SK-N-SH (cell line): ENCODE data around the gene STAT6. TPM values are rescaled to one million over a fixed set of nuclear protein-coding genes. Genes with fewer than 3 reads are reported as not detected.
A peak's percentile ranks its signal among the peaks of the same experiment; 100 is the strongest.

Experiments used
- CTCF ChIA-PET: fragments of 300-600, 350-600 bp; formaldehyde crosslinking; extraction: SDS; loops from one replicate; lab custom pipeline; 2021; lab: Yijun Ruan, JAX
- POLR2A ChIA-PET: fragments of 350-600 bp; sonication (Branson Sonifier 250); formaldehyde crosslinking; extraction: SDS; loops from one replicate; lab custom pipeline; 2020; ENCODE audit warnings: antibody characterized with exemption, inconsistent platforms; lab: Yijun Ruan, JAX
- DNase-seq: peaks from one replicate; pipeline ENCODE4 v3.0.0; 2012
- H2AFZ ChIP-seq: fragments of 200-600 bp; sonication (generic); 2 replicates; pipeline ENCODE4 v1.8.1; 2016; ENCODE audit warnings: antibody characterized with exemption, mild to moderate bottlenecking, low read depth
- H3F3A ChIP-seq: fragments of 200-600 bp; sonication (generic); replicated peaks from 2 replicates; pipeline ENCODE3; 2016; ENCODE audit warnings: antibody characterized with exemption, mild to moderate bottlenecking; ENCODE audit not compliant: insufficient read depth
- H3K27ac ChIP-seq, 2 experiments: fragments of 200-500 bp in 1 of 2; fragments of 200-600 bp in 1 of 2; sonication (Bioruptor generic) in 1 of 2; sonication (generic), shearing (Covaris generic) in 1 of 2; 2 replicates each; pipeline versions ENCODE4 v1.5.1 to v1.6.1; 2014 to 2016; ENCODE audit warnings: low read depth in 2 of 2, inconsistent platforms in 1 of 2, low read length in 1 of 2, mild to moderate bottlenecking in 1 of 2, mixed read lengths in 1 of 2
- H3K27me3 ChIP-seq: fragments of 200-600 bp; sonication (generic), shearing (Covaris generic); 2 replicates; pipeline ENCODE4 v1.6.1; 2016; ENCODE audit warnings: mixed run types; ENCODE audit not compliant: insufficient read depth
- H3K36me3 ChIP-seq, 2 experiments: fragments of 200-500 bp in 1 of 2; fragments of 200-600 bp in 1 of 2; sonication (Bioruptor generic) in 1 of 2; sonication (generic) in 1 of 2; replicated peaks in 1 of 2; 2 replicates each; pipeline versions ENCODE3 to v1.5.1; 2014 to 2016; ENCODE audit warnings: low read length in 1 of 2, mild to moderate bottlenecking in 1 of 2; ENCODE audit not compliant: insufficient read depth in 2 of 2, control insufficient read depth in 1 of 2
- H3K4me1 ChIP-seq, 2 experiments: fragments of 200-500 bp in 1 of 2; fragments of 200-600 bp in 1 of 2; sonication (Bioruptor generic) in 1 of 2; sonication (generic), shearing (Covaris generic) in 1 of 2; 2 replicates each; pipeline versions ENCODE4 v1.5.1 to v1.6.1; 2014 to 2016; ENCODE audit warnings: low read depth in 1 of 2, low read length in 1 of 2, mixed run types in 1 of 2; ENCODE audit not compliant: insufficient read depth in 2 of 2, control insufficient read depth in 1 of 2
- H3K4me2 ChIP-seq: fragments of 200-600 bp; sonication (generic), shearing (Covaris generic); 2 replicates; pipeline ENCODE4 v1.6.1; 2017; ENCODE audit warnings: mixed run types
- H3K4me3 ChIP-seq, 2 experiments: fragments of 200-500 bp in 1 of 2; fragments of 200-600 bp in 1 of 2; sonication (Bioruptor generic) in 1 of 2; sonication (generic), shearing (Covaris generic) in 1 of 2; 2 replicates each; pipeline versions ENCODE4 v1.5.1 to v1.8.1; 2014 to 2016; ENCODE audit warnings: low read depth in 2 of 2, inconsistent platforms in 1 of 2, low read length in 1 of 2, mild to moderate bottlenecking in 1 of 2, mixed read lengths in 1 of 2, moderate library complexity in 1 of 2
- H3K79me2 ChIP-seq: fragments of 200-600 bp; sonication (generic); 2 replicates; pipeline ENCODE4 v1.8.1; 2017; ENCODE audit warnings: mild to moderate bottlenecking; ENCODE audit not compliant: insufficient read depth
- H3K9ac ChIP-seq: fragments of 200-600 bp; sonication (generic); 2 replicates; pipeline ENCODE4 v1.6.1; 2017; ENCODE audit warnings: mixed run types
- H3K9me2 ChIP-seq: fragments of 200-600 bp; sonication (generic); 2 replicates; pipeline ENCODE4 v1.6.1; 2017; ENCODE audit warnings: mixed run types
- H3K9me3 ChIP-seq: fragments of 200-600 bp; sonication (generic); 2 replicates; pipeline ENCODE4 v1.6.1; 2017; ENCODE audit warnings: mixed run types, mild to moderate bottlenecking, moderate library complexity
- H4K20me1 ChIP-seq: fragments of 200-600 bp; sonication (generic); 2 replicates; pipeline ENCODE4 v1.6.1; 2017; ENCODE audit warnings: mild to moderate bottlenecking, mixed run types; ENCODE audit not compliant: insufficient read depth
- ELF1 ChIP-seq: IDR thresholded peaks from 2 replicates; pipeline ENCODE4 v1.4.0; 2012
- EP300 ChIP-seq, 2 experiments: IDR thresholded peaks; 2 replicates each; pipeline versions ENCODE4 v1.4.0 to v1.6.1; 2012; ENCODE audit warnings: borderline replicate concordance in 1 of 2, low read depth in 1 of 2, low read length in 1 of 2
- FOSL2 ChIP-seq: IDR thresholded peaks from 2 replicates; pipeline ENCODE4 v1.4.0; 2012; ENCODE audit warnings: low read depth, mild to moderate bottlenecking, moderate library complexity, borderline replicate concordance
- GATA2 ChIP-seq: sonication (generic); formaldehyde crosslinking; IDR thresholded peaks from 2 replicates; pipeline ENCODE4 v1.5.0; 2020; ENCODE audit warnings: mild to moderate bottlenecking, missing genetic modification reagents
- JUND ChIP-seq: IDR thresholded peaks from 2 replicates; pipeline ENCODE4 v1.4.0; 2012
- MEF2A ChIP-seq: IDR thresholded peaks from 2 replicates; pipeline ENCODE4 v1.4.0; 2012; ENCODE audit warnings: low read depth, borderline replicate concordance
- MXI1 ChIP-seq: IDR thresholded peaks from 2 replicates; pipeline ENCODE4 v1.6.1; 2012; ENCODE audit warnings: mild to moderate bottlenecking, low read depth, low read length, improper control_type of control experiment
- NFIC ChIP-seq: IDR thresholded peaks from 2 replicates; pipeline ENCODE4 v1.4.0; 2012; ENCODE audit warnings: borderline replicate concordance
- NRF1 ChIP-seq: IDR thresholded peaks from 2 replicates; pipeline ENCODE4 v1.6.1; 2012; ENCODE audit warnings: low read depth, mild to moderate bottlenecking, low read length
- POLR2AphosphoS5 ChIP-seq: IDR thresholded peaks from 2 replicates; pipeline ENCODE4 v1.6.1; 2012; ENCODE audit warnings: low read depth, low read length
- RAD21 ChIP-seq: IDR thresholded peaks from 2 replicates; pipeline ENCODE4 v1.6.1; 2012; ENCODE audit warnings: mild to moderate bottlenecking, low read length
- RFX5 ChIP-seq: IDR thresholded peaks from 2 replicates; pipeline ENCODE4 v1.6.1; 2012; ENCODE audit warnings: mild to moderate bottlenecking, improper control_type of control experiment, low read length
- RXRA ChIP-seq: IDR thresholded peaks from 2 replicates; pipeline ENCODE4 v1.4.0; 2012; ENCODE audit warnings: low read depth, mild to moderate bottlenecking, borderline replicate concordance
- SMC3 ChIP-seq: IDR thresholded peaks from 2 replicates; pipeline ENCODE4 v1.6.1; 2012; ENCODE audit warnings: low read depth, low read length, improper control_type of control experiment
- TAF1 ChIP-seq: IDR thresholded peaks from 2 replicates; pipeline ENCODE4 v1.6.1; 2012; ENCODE audit warnings: low read depth, mild to moderate bottlenecking, low read length, moderate library complexity, borderline replicate concordance
- TCF12 ChIP-seq: IDR thresholded peaks from 2 replicates; pipeline ENCODE4 v1.4.0; 2012
- WGBS: methylation state at CpG from one replicate; pipeline ENCODE4 v1.1.6; 2017; ENCODE audit warnings: low lambda C conversion rate; 5-methylcytosine and 5-hydroxymethylcytosine counted together
- polyA plus RNA-seq, 3 experiments: library from polyadenylated mRNA; depleted of rRNA; stranded (reverse); fragments of >200 nt; gene quantifications; 2 replicates each; pipeline ENCODE4 v1.2.3, GENCODE V29; 2012
- TF ChIP-seq, protein P1 (sequence below): IDR thresholded peaks from 2 replicates; pipeline ENCODE4 v1.4.0; 2012; ENCODE audit warnings: low read depth
- TF ChIP-seq, protein P2 (sequence below): IDR thresholded peaks from 2 replicates; pipeline ENCODE4 v1.4.0; 2012; ENCODE audit warnings: low read depth, borderline replicate concordance
- TF ChIP-seq, protein P3 (sequence below): IDR thresholded peaks from 2 replicates; pipeline ENCODE4 v1.4.0; 2012; ENCODE audit warnings: low read depth, borderline replicate concordance
- TF ChIP-seq, protein P4 (sequence below): IDR thresholded peaks from 2 replicates; pipeline ENCODE4 v1.6.1; 2012; ENCODE audit warnings: mild to moderate bottlenecking, low read depth, low read length, moderate library complexity

The STAT6 gene
- polyA plus RNA-seq, 1 of the 3 experiments (the other 2 are of a cell fraction), result 0.15 TPM

DNA sequence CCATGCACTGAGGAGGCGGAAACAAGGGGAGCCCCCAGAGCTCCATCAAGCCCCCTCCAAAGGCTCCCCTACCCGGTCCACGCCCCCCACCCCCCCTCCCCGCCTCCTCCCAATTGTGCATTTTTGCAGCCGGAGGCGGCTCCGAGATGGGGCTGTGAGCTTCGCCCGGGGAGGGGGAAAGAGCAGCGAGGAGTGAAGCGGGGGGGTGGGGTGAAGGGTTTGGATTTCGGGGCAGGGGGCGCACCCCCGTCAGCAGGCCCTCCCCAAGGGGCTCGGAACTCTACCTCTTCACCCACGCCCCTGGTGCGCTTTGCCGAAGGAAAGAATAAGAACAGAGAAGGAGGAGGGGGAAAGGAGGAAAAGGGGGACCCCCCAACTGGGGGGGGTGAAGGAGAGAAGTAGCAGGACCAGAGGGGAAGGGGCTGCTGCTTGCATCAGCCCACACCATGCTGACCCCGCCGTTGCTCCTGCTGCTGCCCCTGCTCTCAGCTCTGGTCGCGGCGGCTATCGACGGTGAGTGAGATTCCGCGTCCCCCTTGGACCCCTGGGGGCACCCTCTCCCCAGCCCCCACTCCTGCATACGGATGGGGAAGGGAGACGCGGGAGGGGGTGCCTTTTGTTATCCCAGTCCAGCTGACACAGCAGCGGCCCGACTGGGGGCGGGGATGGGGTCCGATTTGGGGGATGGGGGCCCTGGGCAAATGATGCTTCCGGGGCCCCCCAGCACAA, 17.5 kb upstream of the STAT6 start:
- Histone ChIP-seq H3K4me2 (peak overlapping the region; percentile 99), H3K36me3 (no peaks in the 10 kb centered on the region), H3K9me3 (no peaks in the 10 kb centered on the region), H3K4me3 (peak overlapping the region; percentile 87 to 96), H3K27me3 (no peaks in the 10 kb centered on the region), H4K20me1 (peaks cover 34% of the 10 kb centered on the region), H3F3A (peaks cover 5% of the 10 kb centered on the region), H3K9ac (peak overlapping the region; percentile 80), H2AFZ (peak overlapping the region; percentile 38; the same call in 1 of the 2 replicates), H3K27ac (peak overlapping the region; percentile 18 to 88; a peak in 3 of 4 replicates), H3K4me1 (peaks cover 35 to 48% of the 10 kb centered on the region in 2 experiments), H3K9me2 (no peaks in the 10 kb centered on the region), H3K79me2 (peaks cover 50% of the 10 kb centered on the region)
- TF ChIP-seq POLR2AphosphoS5 (no peak), GATA2 (no peak), JUND (no peak), RXRA (no peak), MEF2A (no peak), RFX5 (no peak), TAF1 (no peak), SMC3 (no peak), NFIC (no peak), TCF12 (no peak), FOSL2 (no peak), ELF1 (no peak), MXI1 (no peak), EP300 (IDR thresholded peaks at IDR 0.05; ENCODE audit: borderline replicate concordance in 1 of 2, low read depth in 1 of 2, low read length in 1 of 2) (no peak), RAD21 (no peak), NRF1 (no peak)
- TF ChIP-seq, protein P1, sequence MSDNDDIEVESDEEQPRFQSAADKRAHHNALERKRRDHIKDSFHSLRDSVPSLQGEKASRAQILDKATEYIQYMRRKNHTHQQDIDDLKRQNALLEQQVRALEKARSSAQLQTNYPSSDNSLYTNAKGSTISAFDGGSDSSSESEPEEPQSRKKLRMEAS, result no peak
- TF ChIP-seq, protein P2, sequence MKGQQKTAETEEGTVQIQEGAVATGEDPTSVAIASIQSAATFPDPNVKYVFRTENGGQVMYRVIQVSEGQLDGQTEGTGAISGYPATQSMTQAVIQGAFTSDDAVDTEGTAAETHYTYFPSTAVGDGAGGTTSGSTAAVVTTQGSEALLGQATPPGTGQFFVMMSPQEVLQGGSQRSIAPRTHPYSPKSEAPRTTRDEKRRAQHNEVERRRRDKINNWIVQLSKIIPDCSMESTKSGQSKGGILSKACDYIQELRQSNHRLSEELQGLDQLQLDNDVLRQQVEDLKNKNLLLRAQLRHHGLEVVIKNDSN, result no peak
- TF ChIP-seq, protein P3, sequence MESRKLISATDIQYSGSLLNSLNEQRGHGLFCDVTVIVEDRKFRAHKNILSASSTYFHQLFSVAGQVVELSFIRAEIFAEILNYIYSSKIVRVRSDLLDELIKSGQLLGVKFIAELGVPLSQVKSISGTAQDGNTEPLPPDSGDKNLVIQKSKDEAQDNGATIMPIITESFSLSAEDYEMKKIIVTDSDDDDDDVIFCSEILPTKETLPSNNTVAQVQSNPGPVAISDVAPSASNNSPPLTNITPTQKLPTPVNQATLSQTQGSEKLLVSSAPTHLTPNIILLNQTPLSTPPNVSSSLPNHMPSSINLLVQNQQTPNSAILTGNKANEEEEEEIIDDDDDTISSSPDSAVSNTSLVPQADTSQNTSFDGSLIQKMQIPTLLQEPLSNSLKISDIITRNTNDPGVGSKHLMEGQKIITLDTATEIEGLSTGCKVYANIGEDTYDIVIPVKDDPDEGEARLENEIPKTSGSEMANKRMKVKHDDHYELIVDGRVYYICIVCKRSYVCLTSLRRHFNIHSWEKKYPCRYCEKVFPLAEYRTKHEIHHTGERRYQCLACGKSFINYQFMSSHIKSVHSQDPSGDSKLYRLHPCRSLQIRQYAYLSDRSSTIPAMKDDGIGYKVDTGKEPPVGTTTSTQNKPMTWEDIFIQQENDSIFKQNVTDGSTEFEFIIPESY, result no peak
- TF ChIP-seq, protein P4, sequence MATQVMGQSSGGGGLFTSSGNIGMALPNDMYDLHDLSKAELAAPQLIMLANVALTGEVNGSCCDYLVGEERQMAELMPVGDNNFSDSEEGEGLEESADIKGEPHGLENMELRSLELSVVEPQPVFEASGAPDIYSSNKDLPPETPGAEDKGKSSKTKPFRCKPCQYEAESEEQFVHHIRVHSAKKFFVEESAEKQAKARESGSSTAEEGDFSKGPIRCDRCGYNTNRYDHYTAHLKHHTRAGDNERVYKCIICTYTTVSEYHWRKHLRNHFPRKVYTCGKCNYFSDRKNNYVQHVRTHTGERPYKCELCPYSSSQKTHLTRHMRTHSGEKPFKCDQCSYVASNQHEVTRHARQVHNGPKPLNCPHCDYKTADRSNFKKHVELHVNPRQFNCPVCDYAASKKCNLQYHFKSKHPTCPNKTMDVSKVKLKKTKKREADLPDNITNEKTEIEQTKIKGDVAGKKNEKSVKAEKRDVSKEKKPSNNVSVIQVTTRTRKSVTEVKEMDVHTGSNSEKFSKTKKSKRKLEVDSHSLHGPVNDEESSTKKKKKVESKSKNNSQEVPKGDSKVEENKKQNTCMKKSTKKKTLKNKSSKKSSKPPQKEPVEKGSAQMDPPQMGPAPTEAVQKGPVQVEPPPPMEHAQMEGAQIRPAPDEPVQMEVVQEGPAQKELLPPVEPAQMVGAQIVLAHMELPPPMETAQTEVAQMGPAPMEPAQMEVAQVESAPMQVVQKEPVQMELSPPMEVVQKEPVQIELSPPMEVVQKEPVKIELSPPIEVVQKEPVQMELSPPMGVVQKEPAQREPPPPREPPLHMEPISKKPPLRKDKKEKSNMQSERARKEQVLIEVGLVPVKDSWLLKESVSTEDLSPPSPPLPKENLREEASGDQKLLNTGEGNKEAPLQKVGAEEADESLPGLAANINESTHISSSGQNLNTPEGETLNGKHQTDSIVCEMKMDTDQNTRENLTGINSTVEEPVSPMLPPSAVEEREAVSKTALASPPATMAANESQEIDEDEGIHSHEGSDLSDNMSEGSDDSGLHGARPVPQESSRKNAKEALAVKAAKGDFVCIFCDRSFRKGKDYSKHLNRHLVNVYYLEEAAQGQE, result no peak
- POLR2A ChIA-PET, result interaction anchor here (1.1 to 3.4 kb wide), 9 partner anchors 13 to 359 kb away, joined by 3 to 23 read pairs (median 5); partner anchors contain the start of genes LRP1-AS, MARS1 and STAT6
- 7% methylated on average over 20 of the region's 35 CpGs for WGBS
- peak; percentile 66 for DNase-seq
- CTCF ChIA-PET, result interaction anchor here (0.6 to 23.5 kb wide), 18 partner anchors 12 to 120 kb away, joined by 3 to 643 read pairs (median 6); partner anchors contain the start of genes LRP1-AS and STAT6
